Breast epithelium (tissue), 4 donors: ENCODE results near the gene COPE. TPM values are rescaled to one million over a fixed set of nuclear protein-coding genes. Genes with fewer than 3 reads are reported as not detected.
A peak's percentile ranks its signal among the peaks of the same experiment; 100 is the strongest.

Experiments used
- DNase-seq, 2 donors: peaks; one replicate each; pipeline ENCODE4 v3.0.0-alpha.2; 2019; ENCODE audit warnings: low spot score in 2 of 2
- H3K27ac ChIP-seq, 2 donors: fragments of 200-600 bp; sonication (generic) in 1 of 2; one replicate each; pipeline ENCODE4 v1.5.1; 2016 to 2019; ENCODE audit warnings: mild to moderate bottlenecking in 1 of 2
- H3K27me3 ChIP-seq, 2 donors: fragments of 200-600 bp; sonication (generic) in 1 of 2; one replicate each; pipeline versions ENCODE4 v1.5.1 to v1.6.0; 2017 to 2019; ENCODE audit warnings: control low read depth in 1 of 2, mild to moderate bottlenecking in 1 of 2
- H3K36me3 ChIP-seq: fragments of 200-600 bp; one replicate; pipeline ENCODE4 v1.5.1; 2019
- H3K4me1 ChIP-seq, 2 donors: fragments of 200-600 bp; sonication (generic); one replicate each; pipeline ENCODE4 v1.5.1; 2016 to 2019; ENCODE audit warnings: control low read depth in 1 of 2
- H3K4me3 ChIP-seq, 3 donors: fragments of 200-600 bp; sonication (generic); 1 replicate in 2 of 3; 2 replicates in 1 of 3; pipeline ENCODE4 v1.5.1; 2016 to 2019; ENCODE audit warnings: mild to moderate bottlenecking in 3 of 3, moderate library complexity in 2 of 3
- H3K9me3 ChIP-seq, 2 donors: fragments of 200-600 bp; sonication (generic) in 1 of 2; one replicate each; pipeline ENCODE4 v1.5.1; 2016 to 2019; ENCODE audit warnings: control low read depth in 1 of 2
- POLR2A ChIP-seq: fragments of 450-650 bp; IDR thresholded peaks from one replicate; pipeline ENCODE4 v1.6.1; 2016; ENCODE audit warnings: antibody characterized with exemption, mild to moderate bottlenecking, moderate library complexity
- POLR2AphosphoS5 ChIP-seq, 3 donors: sonication (generic); formaldehyde crosslinking; IDR thresholded peaks; one replicate each; pipeline ENCODE4 v1.6.1; 2017; ENCODE audit warnings: antibody characterized with exemption in 3 of 3
- intact Hi-C: fragments of 100-400 bp; cut with DNase I; formaldehyde crosslinking; loops from one replicate; pipeline ENCODE4 v1.15.1; 2023; ENCODE audit warnings: low total_unique reads
- total RNA-seq, 3 donors: library from RNA; depleted of rRNA; stranded (reverse); fragments of >200 nt; gene quantifications; one replicate each; pipeline ENCODE4 v1.1.0, GENCODE V29; 2016
- TF ChIP-seq, protein P1 (sequence below), 3 donors: fragments of 450-650 bp; IDR thresholded peaks; one replicate each; pipeline ENCODE4 v1.5.1; 2016 to 2017; ENCODE audit warnings: antibody characterized with exemption in 3 of 3, mild to moderate bottlenecking in 3 of 3, moderate library complexity in 3 of 3

The COPE gene
- total RNA-seq, 3 donors from 2014 or later, result 144 to 204 (median 190) TPM

DNA sequence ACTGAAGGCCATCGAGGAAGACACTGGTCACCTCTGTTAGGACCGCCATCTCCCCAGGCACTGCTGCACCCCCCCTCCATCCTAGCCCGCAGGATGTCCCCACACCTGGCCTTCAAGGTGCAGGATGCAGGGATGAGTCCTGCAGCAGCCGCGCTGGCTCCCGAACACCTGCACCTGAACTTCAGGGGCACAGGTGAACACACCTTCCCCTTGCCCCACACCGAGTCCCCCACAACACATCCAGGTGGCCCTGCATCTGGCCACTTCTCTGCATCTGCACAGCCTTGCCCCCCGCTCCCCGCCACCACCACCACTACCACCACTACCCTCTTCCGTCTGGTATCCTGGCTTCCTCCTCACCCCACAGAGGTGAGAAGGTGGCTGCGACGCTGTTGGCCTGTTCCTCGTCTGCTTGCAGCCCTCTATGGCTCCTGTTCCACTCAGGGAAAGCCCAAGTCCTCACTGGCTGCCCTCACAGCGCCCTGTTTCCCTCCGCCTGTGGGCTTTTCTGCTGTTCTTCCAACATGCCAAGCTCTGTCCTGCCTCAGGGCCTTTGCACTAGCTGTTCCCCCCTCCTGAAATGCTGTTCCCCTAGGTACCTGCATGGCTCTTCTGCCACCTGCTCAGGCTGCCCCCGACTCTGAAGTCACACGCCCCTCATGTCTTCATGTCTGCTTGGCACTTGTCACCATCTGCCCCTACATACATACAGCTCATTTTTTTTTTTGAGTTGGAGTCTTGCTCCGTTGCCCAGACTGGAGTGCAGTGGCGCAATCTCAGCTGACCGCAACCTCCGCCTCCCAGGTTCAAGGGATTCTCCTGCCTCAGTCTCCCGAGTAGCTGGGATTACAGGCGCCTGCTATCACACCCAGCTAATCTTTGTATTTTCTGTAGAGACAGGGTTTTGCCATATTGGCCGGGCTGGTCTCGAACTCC lies 21.8 kb downstream of the COPE start:
- Histone ChIP-seq H3K36me3 (no peaks in the 10 kb centered on the region), H3K4me3 (no peak overlapping the region), H3K4me1 (peaks cover 8 to 13% of the 10 kb centered on the region in 2 donors), H3K27ac (no peak overlapping the region), H3K27me3 (peaks cover 2 to 10% of the 10 kb centered on the region in 2 donors), H3K9me3 (no peaks in the 10 kb centered on the region)
- intact Hi-C loops, result no loop called here
- TF ChIP-seq, protein P1, sequence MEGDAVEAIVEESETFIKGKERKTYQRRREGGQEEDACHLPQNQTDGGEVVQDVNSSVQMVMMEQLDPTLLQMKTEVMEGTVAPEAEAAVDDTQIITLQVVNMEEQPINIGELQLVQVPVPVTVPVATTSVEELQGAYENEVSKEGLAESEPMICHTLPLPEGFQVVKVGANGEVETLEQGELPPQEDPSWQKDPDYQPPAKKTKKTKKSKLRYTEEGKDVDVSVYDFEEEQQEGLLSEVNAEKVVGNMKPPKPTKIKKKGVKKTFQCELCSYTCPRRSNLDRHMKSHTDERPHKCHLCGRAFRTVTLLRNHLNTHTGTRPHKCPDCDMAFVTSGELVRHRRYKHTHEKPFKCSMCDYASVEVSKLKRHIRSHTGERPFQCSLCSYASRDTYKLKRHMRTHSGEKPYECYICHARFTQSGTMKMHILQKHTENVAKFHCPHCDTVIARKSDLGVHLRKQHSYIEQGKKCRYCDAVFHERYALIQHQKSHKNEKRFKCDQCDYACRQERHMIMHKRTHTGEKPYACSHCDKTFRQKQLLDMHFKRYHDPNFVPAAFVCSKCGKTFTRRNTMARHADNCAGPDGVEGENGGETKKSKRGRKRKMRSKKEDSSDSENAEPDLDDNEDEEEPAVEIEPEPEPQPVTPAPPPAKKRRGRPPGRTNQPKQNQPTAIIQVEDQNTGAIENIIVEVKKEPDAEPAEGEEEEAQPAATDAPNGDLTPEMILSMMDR (IDR thresholded peaks at IDR 0.05), result no peak
- no peak for TF ChIP-seq POLR2AphosphoS5 (IDR thresholded peaks at IDR 0.05)
- no peak for TF ChIP-seq POLR2A
- no peak for DNase-seq

DNA sequence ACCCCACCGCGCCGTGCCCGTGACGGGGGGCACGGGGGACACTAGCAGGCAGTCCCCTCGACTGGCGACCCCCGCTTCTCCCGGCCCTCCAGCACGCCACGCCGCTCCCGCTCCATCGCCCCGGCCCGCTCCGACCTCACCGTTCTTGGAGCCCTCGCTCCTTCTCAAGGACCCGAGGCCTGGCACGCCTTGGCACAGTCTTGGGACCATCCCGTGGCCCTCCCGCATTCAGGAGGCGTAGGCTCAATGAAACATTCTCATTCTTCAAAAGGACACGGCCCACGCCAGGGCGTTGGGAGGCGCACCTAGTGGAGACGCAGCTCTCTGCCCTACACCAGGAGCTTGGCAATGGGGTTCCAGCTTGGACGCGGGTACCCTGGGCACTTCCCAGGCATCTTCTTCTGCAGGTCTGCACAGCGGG lies 22.8 kb downstream of the COPE start:
- H3K4me1 ChIP-seq, result peaks cover 8 to 13% of the 10 kb centered on the region in 2 donors
- no peaks in the 10 kb centered on the region for H3K9me3 ChIP-seq
- intact Hi-C loops, result no loop called here
- DNase-seq, result no peak
- H3K27ac ChIP-seq, result no peak overlapping the region
- peak overlapping the region in 2 of 3 donors; percentile 53 to 74 for H3K4me3 ChIP-seq
- TF ChIP-seq POLR2A, result no peak
- TF ChIP-seq, protein P1 (IDR thresholded peaks at IDR 0.05), result no peak
- no peak for TF ChIP-seq POLR2AphosphoS5 (IDR thresholded peaks at IDR 0.05)
- no peaks in the 10 kb centered on the region for H3K36me3 ChIP-seq
- peaks cover 2 to 10% of the 10 kb centered on the region in 2 donors for H3K27me3 ChIP-seq

DNA sequence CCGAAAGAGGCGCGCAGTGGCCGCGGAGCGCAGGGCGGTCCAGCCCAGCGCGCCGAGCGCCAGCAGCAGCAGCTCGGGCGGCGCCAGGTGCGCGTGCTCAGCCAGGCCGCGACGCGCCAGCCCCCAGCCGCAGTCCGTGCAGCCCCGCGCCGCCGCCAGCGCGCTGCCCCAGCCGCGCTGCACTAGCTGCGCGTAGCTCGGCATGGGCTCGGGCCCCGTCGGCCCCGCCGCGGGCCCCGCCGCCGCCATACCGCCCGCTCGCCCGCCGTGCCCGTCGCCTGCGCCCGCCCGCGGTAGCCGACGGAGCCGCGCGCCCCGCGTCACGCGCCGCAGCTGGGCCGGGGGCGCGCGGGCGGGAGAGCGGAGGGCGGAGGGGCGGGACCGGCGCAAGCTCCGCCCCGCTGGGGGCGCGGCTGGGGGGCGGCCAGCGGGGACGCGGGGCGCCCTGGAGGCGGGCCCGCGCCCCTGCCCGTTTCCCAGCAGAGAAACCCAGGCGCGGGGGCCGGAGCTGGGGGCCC lies 23.3 kb downstream of the COPE start, which contains the start of gene CERS1:
TSS of gene CERS1 (minus strand) at position 335 of the 518 bp plus-strand sequence. CDS start at position 249, 86 bp downstream.
- intact Hi-C loops, result no loop called here
- H3K9me3 ChIP-seq, result no peaks in the 10 kb centered on the region
- TF ChIP-seq POLR2AphosphoS5 (IDR thresholded peaks at IDR 0.05) (no peak), POLR2A (no peak)
- TF ChIP-seq, protein P1 (IDR thresholded peaks at IDR 0.05), result no peak
- H3K4me1 ChIP-seq, result peaks cover 8 to 13% of the 10 kb centered on the region in 2 donors
- peaks cover 2 to 10% of the 10 kb centered on the region in 2 donors for H3K27me3 ChIP-seq
- H3K4me3 ChIP-seq, result peak within 1 kb of the TSS; percentile 31 to 74 (median 53)
- H3K27ac ChIP-seq, result no peak within 1 kb of the TSS
- no peaks in the 10 kb centered on the region for H3K36me3 ChIP-seq
- no peak for DNase-seq

DNA sequence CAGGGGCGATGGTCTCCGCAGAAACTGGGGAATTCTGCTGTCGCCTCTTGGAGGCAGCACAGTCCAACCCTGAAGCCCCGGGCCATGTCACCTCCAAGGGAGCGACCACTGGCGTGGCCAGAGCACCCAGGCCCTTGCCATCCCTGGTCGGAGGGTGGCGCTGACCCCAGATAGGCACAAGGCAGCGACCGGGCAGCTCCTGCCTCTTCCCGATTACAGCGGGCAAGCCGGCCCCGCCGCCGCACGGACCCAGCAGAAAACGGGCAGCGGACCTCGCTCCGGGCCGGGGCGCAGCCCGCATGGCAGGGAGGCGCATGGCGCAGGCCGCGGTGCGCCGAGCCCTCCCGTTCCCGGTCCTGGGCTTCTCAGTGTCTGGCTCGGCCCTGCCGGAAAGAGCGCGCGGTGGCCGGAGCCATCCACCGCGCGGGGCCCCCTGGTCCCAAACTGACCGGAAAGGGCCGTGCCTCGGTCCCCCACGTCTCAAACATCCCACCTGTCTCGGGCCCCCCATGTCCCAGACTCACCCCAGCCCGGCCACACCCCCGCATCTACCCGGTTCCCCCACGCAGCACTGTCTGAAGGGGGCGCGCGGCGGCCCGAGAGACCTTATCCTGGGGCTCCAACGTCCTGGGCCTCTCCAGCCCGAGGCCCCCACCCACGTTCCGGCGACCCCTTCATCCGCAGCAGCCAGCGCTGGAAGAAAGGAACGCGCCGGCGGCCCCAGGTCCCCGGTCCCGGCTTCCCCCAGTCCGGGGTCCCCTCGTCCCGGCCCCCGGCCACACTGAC lies 24.0 kb downstream of the COPE start:
- intact Hi-C loops, result no loop called here
- TF ChIP-seq POLR2A (no peak), POLR2AphosphoS5 (IDR thresholded peaks at IDR 0.05) (no peak)
- TF ChIP-seq, protein P1 (IDR thresholded peaks at IDR 0.05), result peak in 1 of 3 donors; percentile 14
- peaks cover 2 to 10% of the 10 kb centered on the region in 2 donors for H3K27me3 ChIP-seq
- H3K27ac ChIP-seq, result no peak overlapping the region
- H3K4me1 ChIP-seq, result peaks cover 8 to 13% of the 10 kb centered on the region in 2 donors
- no peaks in the 10 kb centered on the region for H3K36me3 ChIP-seq
- no peaks in the 10 kb centered on the region for H3K9me3 ChIP-seq
- no peak for DNase-seq
- peak overlapping the region; percentile 31 to 74 (median 53) for H3K4me3 ChIP-seq
